ENCODE data around the gene NCK2. TPM values are rescaled to one million over a fixed set of nuclear protein-coding genes. Genes with fewer than 3 reads are reported as not detected.
"Not testable (repeated sequence)": the region's sequence is repeated elsewhere in the genome, so short reads cannot be mapped to it uniquely, and the experiment has no call there.

Gene NCK2
- total and polyA plus RNA-seq, 9 donors = 43.1 to 89.3 (median 78.8) TPM

DNA sequence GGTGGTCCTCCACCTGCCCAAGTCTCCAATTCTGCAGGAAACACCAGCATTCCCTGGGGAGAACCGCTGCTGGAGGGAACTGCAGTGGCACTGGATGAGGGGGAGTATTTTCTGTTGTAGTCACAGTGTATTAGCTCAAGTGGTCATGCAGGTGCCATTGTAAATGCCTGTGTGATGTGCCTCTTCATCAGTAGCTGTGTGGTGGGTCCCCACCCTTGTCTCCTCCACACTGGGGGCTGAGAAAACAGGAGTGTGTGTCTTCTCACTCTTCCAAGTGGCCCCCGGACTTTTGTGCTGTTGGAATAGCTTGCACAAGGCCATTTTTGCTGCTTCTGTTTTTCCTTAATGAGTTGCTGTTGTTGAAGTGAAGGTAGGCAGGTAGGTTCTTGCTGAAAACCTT is 8.7 kb downstream of the NCK2 start:
- no peaks in the 10 kb centered on the region for H3K9me3 ChIP-seq (replicated peaks; ENCODE audit: control insufficient read depth, low read depth, low read length)
- H3K36me3 ChIP-seq (ENCODE audit: control insufficient read depth, insufficient read depth, low read length) = peaks cover 11% of the 10 kb centered on the region
- H3K4me1 ChIP-seq (ENCODE audit: control insufficient read depth, insufficient read depth, low read length) = peaks cover 14% of the 10 kb centered on the region
- DNase-seq = no peak
- H3K4me3 ChIP-seq (ENCODE audit: low read length) = no peak overlapping the region
- H3K27me3 ChIP-seq (ENCODE audit: control insufficient read depth, insufficient read depth, low read length) = no peaks in the 10 kb centered on the region
- no CpG with 5 or more reads among the region's 2 CpGs for WGBS (ENCODE audit: insufficient coverage)
- no peak overlapping the region for H3K27ac ChIP-seq (ENCODE audit: low read length)

GRCh38 chr2:105754011-105754410 is 9.3 kb downstream of the NCK2 start:
- H3K9me3 ChIP-seq (replicated peaks; ENCODE audit: control insufficient read depth, low read depth, low read length) = no peaks in the 10 kb centered on the region
- H3K4me1 ChIP-seq (ENCODE audit: control insufficient read depth, insufficient read depth, low read length) = peaks cover 14% of the 10 kb centered on the region
- WGBS (ENCODE audit: insufficient coverage) = 80% methylated on average over 1 of the region's 5 CpGs
- H3K27me3 ChIP-seq (ENCODE audit: control insufficient read depth, insufficient read depth, low read length) = no peaks in the 10 kb centered on the region
- no peak overlapping the region for H3K4me3 ChIP-seq (ENCODE audit: low read length)
- peaks cover 11% of the 10 kb centered on the region for H3K36me3 ChIP-seq (ENCODE audit: control insufficient read depth, insufficient read depth, low read length)
- no peak for DNase-seq
- H3K27ac ChIP-seq (ENCODE audit: low read length) = peak overlapping the region; percentile 10

DNA sequence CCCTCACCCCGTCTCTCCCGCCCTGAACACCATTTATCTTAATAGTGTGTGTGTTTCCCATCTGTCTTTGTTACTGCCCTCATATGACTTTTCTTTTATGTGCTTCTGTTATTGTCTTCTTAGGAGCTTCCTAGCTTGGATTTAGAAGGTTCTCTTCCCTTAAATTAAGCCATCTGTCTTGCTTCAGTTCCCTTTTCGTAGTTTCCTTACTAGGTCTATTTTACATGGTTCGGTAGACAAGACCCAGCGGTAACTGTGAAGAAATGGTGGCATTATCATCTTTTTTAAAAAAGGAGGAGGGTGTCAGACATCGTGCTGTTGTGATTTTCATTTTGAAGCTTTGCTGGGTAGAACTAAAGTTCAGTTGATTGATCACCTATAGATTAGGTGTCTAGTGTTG is 10.3 kb downstream of the NCK2 start:
- Histone ChIP-seq H3K27ac (ENCODE audit: low read length) (no peak overlapping the region), H3K4me3 (ENCODE audit: low read length) (no peak overlapping the region), H3K27me3 (ENCODE audit: control insufficient read depth, insufficient read depth, low read length) (no peaks in the 10 kb centered on the region), H3K36me3 (ENCODE audit: control insufficient read depth, insufficient read depth, low read length) (peaks cover 5% of the 10 kb centered on the region), H3K9me3 (replicated peaks; ENCODE audit: control insufficient read depth, low read depth, low read length) (no peaks in the 10 kb centered on the region), H3K4me1 (ENCODE audit: control insufficient read depth, insufficient read depth, low read length) (peaks cover 14% of the 10 kb centered on the region)
- DNase-seq = no peak
- WGBS (ENCODE audit: insufficient coverage) = 30% methylated on average over 2 of the region's 6 CpGs

GRCh38 chr2:105755895-105756294 is 11.2 kb downstream of the NCK2 start:
- H3K4me1 ChIP-seq (ENCODE audit: control insufficient read depth, insufficient read depth, low read length) = peaks cover 14% of the 10 kb centered on the region
- no CpG with 5 or more reads among the region's 4 CpGs for WGBS (ENCODE audit: insufficient coverage)
- no peaks in the 10 kb centered on the region for H3K27me3 ChIP-seq (ENCODE audit: control insufficient read depth, insufficient read depth, low read length)
- H3K4me3 ChIP-seq (ENCODE audit: low read length) = no peak overlapping the region
- H3K36me3 ChIP-seq (ENCODE audit: control insufficient read depth, insufficient read depth, low read length) = peaks cover 5% of the 10 kb centered on the region
- peak overlapping the region; percentile 26 for H3K27ac ChIP-seq (ENCODE audit: low read length)
- H3K9me3 ChIP-seq (replicated peaks; ENCODE audit: control insufficient read depth, low read depth, low read length) = no peaks in the 10 kb centered on the region
- no peak for DNase-seq

DNA sequence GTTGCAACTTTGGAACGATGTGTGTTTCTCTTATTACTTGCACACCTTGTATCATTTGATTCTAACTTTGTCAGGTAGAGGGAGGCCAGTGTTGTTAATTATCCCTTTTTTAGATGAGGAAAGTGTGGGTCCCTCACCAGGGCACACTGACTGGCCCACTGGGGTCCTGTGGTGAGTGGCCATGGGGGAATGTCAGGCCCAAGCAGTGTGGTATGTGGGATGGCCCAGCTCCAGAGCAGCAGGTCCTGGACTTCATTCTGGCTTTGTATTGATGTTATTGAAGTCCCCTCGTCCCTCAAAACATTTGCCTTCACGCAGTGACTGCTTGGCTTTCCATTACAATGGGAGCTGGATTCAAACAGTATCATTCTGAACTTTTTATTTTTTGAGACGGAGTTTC is 11.7 kb downstream of the NCK2 start:
- H3K4me1 ChIP-seq (ENCODE audit: control insufficient read depth, insufficient read depth, low read length) = peaks cover 14% of the 10 kb centered on the region
- 78% methylated on average over 3 of the region's 4 CpGs for WGBS (ENCODE audit: insufficient coverage)
- no peak overlapping the region for H3K27ac ChIP-seq (ENCODE audit: low read length)
- H3K9me3 ChIP-seq (replicated peaks; ENCODE audit: control insufficient read depth, low read depth, low read length) = no peaks in the 10 kb centered on the region
- no peak overlapping the region for H3K4me3 ChIP-seq (ENCODE audit: low read length)
- no peaks in the 10 kb centered on the region for H3K27me3 ChIP-seq (ENCODE audit: control insufficient read depth, insufficient read depth, low read length)
- no peak for DNase-seq
- H3K36me3 ChIP-seq (ENCODE audit: control insufficient read depth, insufficient read depth, low read length) = peaks cover 5% of the 10 kb centered on the region

GRCh38 chr2:105756865-105757264 is 12.2 kb downstream of the NCK2 start:
- H3K4me3 ChIP-seq (ENCODE audit: low read length); H3K27me3 ChIP-seq (ENCODE audit: control insufficient read depth, insufficient read depth, low read length); DNase-seq; H3K9me3 ChIP-seq (replicated peaks; ENCODE audit: control insufficient read depth, low read depth, low read length); H3K27ac ChIP-seq (ENCODE audit: low read length); H3K36me3 ChIP-seq (ENCODE audit: control insufficient read depth, insufficient read depth, low read length): not testable (repeated sequence)
- WGBS (ENCODE audit: insufficient coverage) = 89% methylated on average over 4 of the region's 10 CpGs
- peaks cover 14% of the 10 kb centered on the region for H3K4me1 ChIP-seq (ENCODE audit: control insufficient read depth, insufficient read depth, low read length)

- DNase-seq = no peak
- H3K27me3 ChIP-seq (ENCODE audit: control insufficient read depth, insufficient read depth, low read length) = no peaks in the 10 kb centered on the region
- peaks cover 3% of the 10 kb centered on the region for H3K36me3 ChIP-seq (ENCODE audit: control insufficient read depth, insufficient read depth, low read length)
- no peak overlapping the region for H3K27ac ChIP-seq (ENCODE audit: low read length)
- no peaks in the 10 kb centered on the region for H3K9me3 ChIP-seq (replicated peaks; ENCODE audit: control insufficient read depth, low read depth, low read length)
- no peak overlapping the region for H3K4me3 ChIP-seq (ENCODE audit: low read length)
- 40% methylated on average over 1 of the region's 4 CpGs for WGBS (ENCODE audit: insufficient coverage)
- H3K4me1 ChIP-seq (ENCODE audit: control insufficient read depth, insufficient read depth, low read length) = peaks cover 14% of the 10 kb centered on the region
Measured at GRCh38 chr2:105757433-105757832, 12.7 kb downstream of the NCK2 start.

DNA sequence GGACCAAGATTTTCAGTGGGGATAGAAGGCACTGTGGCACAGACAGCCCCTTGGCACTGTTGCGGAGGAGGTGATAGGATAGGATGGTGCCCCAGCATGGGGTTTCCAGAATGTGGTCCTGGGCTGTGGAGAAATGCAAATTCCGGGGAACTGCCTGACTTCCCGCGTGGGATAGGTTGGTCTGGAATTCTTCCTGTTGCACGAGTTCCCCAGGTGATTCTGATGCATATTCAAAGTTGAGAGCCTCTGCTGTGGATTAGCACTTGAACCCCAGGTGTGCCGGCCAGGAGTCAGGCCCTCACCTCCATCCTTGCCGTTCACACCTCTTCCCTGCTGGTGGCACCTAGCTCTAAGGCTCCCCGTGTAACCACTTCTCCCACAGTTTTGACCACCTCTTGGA is 15.5 kb downstream of the NCK2 start:
- DNase-seq = no peak
- Histone ChIP-seq H3K27me3 (ENCODE audit: control insufficient read depth, insufficient read depth, low read length) (no peaks in the 10 kb centered on the region), H3K27ac (ENCODE audit: low read length) (no peak overlapping the region), H3K4me1 (ENCODE audit: control insufficient read depth, insufficient read depth, low read length) (peaks cover 14% of the 10 kb centered on the region), H3K4me3 (ENCODE audit: low read length) (no peak overlapping the region), H3K36me3 (ENCODE audit: control insufficient read depth, insufficient read depth, low read length) (no peaks in the 10 kb centered on the region), H3K9me3 (replicated peaks; ENCODE audit: control insufficient read depth, low read depth, low read length) (no peaks in the 10 kb centered on the region)
- 61% methylated on average over 6 of the region's 8 CpGs for WGBS (ENCODE audit: insufficient coverage)

- H3K4me1 ChIP-seq (ENCODE audit: control insufficient read depth, insufficient read depth, low read length) = peaks cover 14% of the 10 kb centered on the region
- DNase-seq = no peak
- no peak overlapping the region for H3K4me3 ChIP-seq (ENCODE audit: low read length)
- no peaks in the 10 kb centered on the region for H3K36me3 ChIP-seq (ENCODE audit: control insufficient read depth, insufficient read depth, low read length)
- H3K27ac ChIP-seq (ENCODE audit: low read length) = no peak overlapping the region
- no peaks in the 10 kb centered on the region for H3K9me3 ChIP-seq (replicated peaks; ENCODE audit: control insufficient read depth, low read depth, low read length)
- WGBS (ENCODE audit: insufficient coverage) = 90% methylated on average over 8 of the region's 12 CpGs
- no peaks in the 10 kb centered on the region for H3K27me3 ChIP-seq (ENCODE audit: control insufficient read depth, insufficient read depth, low read length)
Measured at GRCh38 chr2:105760639-105761337, 16.1 kb downstream of the NCK2 start.

DNA sequence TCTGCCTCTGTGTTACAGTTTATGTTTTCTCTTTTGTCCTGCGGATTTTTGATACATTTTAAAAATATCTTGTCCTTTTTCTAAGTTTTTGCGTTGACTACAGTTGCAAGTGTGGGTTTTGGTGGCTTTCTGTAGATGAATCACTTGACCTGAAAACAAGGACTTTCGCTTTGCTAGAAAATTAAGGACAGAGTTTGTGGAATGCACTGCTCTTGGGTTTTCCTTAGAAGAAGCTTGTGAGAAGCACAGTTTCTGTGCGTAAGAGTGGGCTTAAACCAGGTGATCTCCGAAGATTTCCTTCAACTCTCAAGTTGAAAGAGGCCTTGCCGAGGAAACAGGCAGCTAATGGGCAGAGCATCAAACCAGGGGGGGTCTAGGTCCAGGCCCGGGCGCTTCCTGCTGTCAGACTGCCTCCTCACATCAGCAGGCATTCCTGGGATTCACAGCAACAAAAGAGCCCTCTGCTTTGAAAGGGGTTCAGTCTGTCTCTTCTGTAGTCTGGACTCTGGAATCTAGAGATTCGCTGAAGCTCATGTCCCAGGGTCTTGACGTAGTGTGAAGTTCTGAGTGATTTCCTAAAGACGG is 17.3 kb downstream of the NCK2 start:
- H3K36me3 ChIP-seq (ENCODE audit: control insufficient read depth, insufficient read depth, low read length) = peaks cover 4% of the 10 kb centered on the region
- H3K4me1 ChIP-seq (ENCODE audit: control insufficient read depth, insufficient read depth, low read length) = peaks cover 13% of the 10 kb centered on the region
- no peaks in the 10 kb centered on the region for H3K27me3 ChIP-seq (ENCODE audit: control insufficient read depth, insufficient read depth, low read length)
- H3K27ac ChIP-seq (ENCODE audit: low read length) = no peak overlapping the region
- WGBS (ENCODE audit: insufficient coverage) = 52% methylated on average over 7 of the region's 11 CpGs
- DNase-seq = no peak
- H3K4me3 ChIP-seq (ENCODE audit: low read length) = no peak overlapping the region
- no peaks in the 10 kb centered on the region for H3K9me3 ChIP-seq (replicated peaks; ENCODE audit: control insufficient read depth, low read depth, low read length)

Measured in muscle of leg (tissue), 11 donors.